Measurements from ENCODE around the gene SH2D3A.

The SH2D3A gene

GRCh38 chr19:6736917-6737283 is 30.3 kb downstream of the SH2D3A start:
- DNase-seq: no peak

GRCh38 chr19:6736169-6736916 is 30.9 kb downstream of the SH2D3A start:
- DNase-seq: peak; percentile 85

- DNase-seq: no peak
Measured at GRCh38 chr19:6735181-6735911, 31.9 kb downstream of the SH2D3A start.

- DNase-seq: no peak
Measured at GRCh38 chr19:6734096-6734696, 33.0 kb downstream of the SH2D3A start.

GRCh38 chr19:6733338-6734095 is 33.7 kb downstream of the SH2D3A start:
- no peak for DNase-seq

GRCh38 chr19:6732803-6733337 is 34.4 kb downstream of the SH2D3A start:
- no peak for DNase-seq

GRCh38 chr19:6731822-6732221 is 35.4 kb downstream of the SH2D3A start:
- no peak for DNase-seq

GRCh38 chr19:6730941-6731670 is 36.1 kb downstream of the SH2D3A start:
- DNase-seq: no peak

GRCh38 chr19:6730153-6730804 is 37.0 kb downstream of the SH2D3A start:
- DNase-seq: peak in 1 of 2 experiments; percentile 17

GRCh38 chr19:6729573-6730152 is 37.6 kb downstream of the SH2D3A start:
- DNase-seq: no peak

GRCh38 chr19:6728346-6728745 is 38.9 kb downstream of the SH2D3A start:
- DNase-seq: peak; percentile 76 to 88

GRCh38 chr19:6725513-6726231 is 41.6 kb downstream of the SH2D3A start:
- DNase-seq: no peak

- no peak for DNase-seq
Measured at GRCh38 chr19:6724631-6725492, 42.4 kb downstream of the SH2D3A start.

- DNase-seq: peak; percentile 85 to 86
Measured at GRCh38 chr19:6723738-6724137, 43.5 kb downstream of the SH2D3A start.

- no peak for DNase-seq
Measured at GRCh38 chr19:6723108-6723618, 44.1 kb downstream of the SH2D3A start.

GRCh38 chr19:6721773-6722172 is 45.5 kb downstream of the SH2D3A start:
- no peak for DNase-seq

- DNase-seq: no peak
Measured at GRCh38 chr19:6721138-6721474, 46.1 kb downstream of the SH2D3A start.

- DNase-seq: no peak
Measured at GRCh38 chr19:6720369-6721137, 46.7 kb downstream of the SH2D3A start, which contains the start of gene C3. Gene C3 (minus strand): TSS chr19:6720650. CDS start chr19:6720589, 61 bp downstream.

- no peak for DNase-seq
Measured at GRCh38 chr19:6719992-6720368, 47.3 kb downstream of the SH2D3A start.
